Liver (tissue), 9 donors: ENCODE results near the gene WHRN. TPM values are rescaled to one million over a fixed set of nuclear protein-coding genes. Genes with fewer than 3 reads are reported as not detected.

Source experiments
- DNase-seq: peaks from one replicate; pipeline ENCODE4 v3.0.0-alpha.2; 2017; ENCODE audit warnings: low spot score
- H3K27ac ChIP-seq, 2 donors: one replicate each; pipeline ENCODE4 v1.7.0; 2013; ENCODE audit warnings: inconsistent platforms in 2 of 2, low read length in 2 of 2, control low read depth in 1 of 2, low read depth in 1 of 2, mild to moderate bottlenecking in 1 of 2
- H3K27me3 ChIP-seq, 4 donors: one replicate each; pipeline versions ENCODE4 v1.6.1 to v1.7.0; 2013; ENCODE audit warnings: low read length in 3 of 4, inconsistent platforms in 1 of 4, mild to moderate bottlenecking in 1 of 4, moderate library complexity in 1 of 4; ENCODE audit not compliant: control insufficient read depth in 4 of 4, insufficient read depth in 4 of 4
- H3K36me3 ChIP-seq, 4 donors: one replicate each; pipeline versions ENCODE4 v1.6.1 to v1.7.0; 2013; ENCODE audit warnings: low read length in 3 of 4, mild to moderate bottlenecking in 3 of 4, low read depth in 1 of 4, moderate library complexity in 1 of 4; ENCODE audit not compliant: control insufficient read depth in 4 of 4, insufficient read depth in 3 of 4
- H3K4me1 ChIP-seq, 4 donors: one replicate each; pipeline versions ENCODE4 v1.6.1 to v1.7.0; 2013; ENCODE audit warnings: low read length in 3 of 4, mild to moderate bottlenecking in 3 of 4, moderate library complexity in 1 of 4; ENCODE audit not compliant: control insufficient read depth in 4 of 4, insufficient read depth in 4 of 4
- H3K4me3 ChIP-seq, 3 donors: one replicate each; pipeline versions ENCODE4 v1.6.1 to v1.7.0; 2013; ENCODE audit warnings: low read length in 3 of 3, control low read depth in 1 of 3, low read depth in 1 of 3, mild to moderate bottlenecking in 1 of 3
- H3K9ac ChIP-seq, 2 donors: one replicate each; pipeline ENCODE4 v1.7.0; 2013; ENCODE audit warnings: low read length in 2 of 2, mild to moderate bottlenecking in 2 of 2, moderate library complexity in 2 of 2, control low read depth in 1 of 2, low read depth in 1 of 2
- H3K9me3 ChIP-seq, 4 donors: one replicate each; pipeline versions ENCODE4 v1.6.1 to v1.7.0; 2013; ENCODE audit warnings: low read length in 3 of 4; ENCODE audit not compliant: control insufficient read depth in 4 of 4
- FOXA1 ChIP-seq: IDR thresholded peaks from 2 replicates; pipeline ENCODE4 v1.6.1; 2016; ENCODE audit warnings: antibody characterized with exemption
- FOXA2 ChIP-seq: IDR thresholded peaks from 2 replicates; pipeline ENCODE4 v1.6.1; 2016; ENCODE audit warnings: antibody characterized with exemption
- HNF4A ChIP-seq, 2 donors: conservative IDR thresholded peaks; 2 replicates each; pipeline ENCODE4 v1.6.1; 2016; ENCODE audit warnings: antibody characterized with exemption in 2 of 2, mild to moderate bottlenecking in 2 of 2
- HNF4G ChIP-seq: IDR thresholded peaks from 2 replicates; pipeline ENCODE4 v1.6.1; 2016; ENCODE audit warnings: antibody characterized with exemption
- JUND ChIP-seq, 2 donors: IDR thresholded peaks; 2 replicates each; pipeline ENCODE4 v1.6.1; 2016; ENCODE audit warnings: antibody characterized with exemption in 2 of 2
- MAX ChIP-seq: IDR thresholded peaks from 2 replicates; pipeline ENCODE4 v1.6.1; 2016; ENCODE audit warnings: antibody characterized with exemption
- RAD21 ChIP-seq, 2 donors: IDR thresholded peaks; 2 replicates each; pipeline ENCODE4 v1.6.1; 2016; ENCODE audit warnings: antibody characterized with exemption in 2 of 2, mild to moderate bottlenecking in 2 of 2
- REST ChIP-seq: IDR thresholded peaks from 2 replicates; pipeline ENCODE4 v1.6.1; 2016; ENCODE audit warnings: antibody characterized with exemption, mild to moderate bottlenecking
- RXRA ChIP-seq, 2 donors: IDR thresholded peaks; 2 replicates each; pipeline ENCODE4 v1.6.1; 2017 to 2018; ENCODE audit warnings: antibody characterized with exemption in 2 of 2, mild to moderate bottlenecking in 1 of 2
- SP1 ChIP-seq: IDR thresholded peaks from 2 replicates; pipeline ENCODE4 v1.6.1; 2018; ENCODE audit warnings: antibody characterized with exemption, mild to moderate bottlenecking
- YY1 ChIP-seq: IDR thresholded peaks from 2 replicates; pipeline ENCODE4 v1.6.1; 2016; ENCODE audit warnings: antibody characterized with exemption, mild to moderate bottlenecking
- WGBS: extraction: QIAGEN DNeasy Blood & Tissue Kit; methylation state at CpG from one replicate; pipeline ENCODE4 v1.1.7; 2013; 5-methylcytosine and 5-hydroxymethylcytosine counted together
- polyA plus RNA-seq, 2 donors: library from polyadenylated mRNA; stranded (reverse) in 1 of 2; unstranded in 1 of 2; fragments of 200-250 nt in 1 of 2; fragments of >200 nt in 1 of 2; fragmentation: Nextera tagmentation in 1 of 2; extraction: Ambion mirVana in 1 of 2; gene quantifications; one replicate each; pipeline versions ENCODE4 v1.2.1 to v1.2.3, GENCODE V29; 2013 to 2015
- total RNA-seq, 2 donors: library from RNA; depleted of rRNA; stranded (reverse); fragments of >200 nt; gene quantifications; one replicate each; pipeline ENCODE4 v1.2.3, GENCODE V29; 2014
- donor health status: healthy.
- donor health status: healthy.
- donor health status: healthy.
- donor health status: healthy.
- donor health status: healthy.

WHRN gene
- total and polyA plus RNA-seq, 4 donors, result 0.42 to 1.9 (median 0.88) TPM

GRCh38 chr9:114369216-114370130, 135.8 kb downstream of the WHRN start:
- Histone ChIP-seq H3K36me3 (peaks cover 6 to 30% (median 15%) of the 10 kb centered on the region in 4 donors), H3K4me1 (peaks cover 3 to 25% (median 18%) of the 10 kb centered on the region in 4 donors), H3K27ac (peak overlapping the region in 1 of 2 donors; percentile 48), H3K9ac (no peak overlapping the region), H3K9me3 (no peaks in the 10 kb centered on the region), H3K27me3 (no peaks in the 10 kb centered on the region), H3K4me3 (no peak overlapping the region)
- TF ChIP-seq RAD21 (IDR thresholded peaks at IDR 0.05) (no peak), MAX (no peak), JUND (IDR thresholded peaks at IDR 0.05) (no peak), HNF4G (no peak)
- no peak for DNase-seq
- 92% methylated on average over 9 of the region's 9 CpGs for WGBS

- Histone ChIP-seq H3K27ac (peak overlapping the region; percentile 10 to 65), H3K9ac (no peak overlapping the region), H3K4me3 (no peak overlapping the region), H3K9me3 (no peaks in the 10 kb centered on the region), H3K36me3 (peaks cover 6 to 18% (median 12%) of the 10 kb centered on the region in 4 donors), H3K27me3 (no peaks in the 10 kb centered on the region), H3K4me1 (peaks cover 3 to 34% (median 31%) of the 10 kb centered on the region in 4 donors)
- TF ChIP-seq FOXA2, result no peak
- no peak for TF ChIP-seq SP1
- DNase-seq, result no peak
- 93% methylated on average over 14 of the region's 14 CpGs for WGBS
Observed at GRCh38 chr9:114367772-114368569, 137.3 kb downstream of the WHRN start.

- WGBS, result 91% methylated on average over 6 of the region's 6 CpGs
- TF ChIP-seq RXRA (IDR thresholded peaks at IDR 0.05), result no peak
- TF ChIP-seq MAX, result no peak
- TF ChIP-seq YY1, result no peak
- no peak for TF ChIP-seq FOXA2
- TF ChIP-seq FOXA1, result no peak
- TF ChIP-seq REST, result no peak
- TF ChIP-seq HNF4A (conservative IDR thresholded peaks at IDR 0.05), result no peak
- no peak for TF ChIP-seq HNF4G
- no peak for TF ChIP-seq JUND (IDR thresholded peaks at IDR 0.05)
- H3K36me3 ChIP-seq, result peaks cover 6 to 19% (median 11%) of the 10 kb centered on the region in 4 donors
- H3K4me3 ChIP-seq, result no peak overlapping the region
- peaks cover 3 to 34% (median 31%) of the 10 kb centered on the region in 4 donors for H3K4me1 ChIP-seq
- H3K27me3 ChIP-seq, result no peaks in the 10 kb centered on the region
- no peak for DNase-seq
- H3K9ac ChIP-seq, result no peak overlapping the region
- H3K9me3 ChIP-seq, result no peaks in the 10 kb centered on the region
- peak overlapping the region; percentile 10 to 65 for H3K27ac ChIP-seq
Observed at GRCh38 chr9:114367366-114367765, 137.9 kb downstream of the WHRN start.
